HG02852 (cell line): ENCODE results near the gene ACR.

ENCODE experiments used
- ATAC-seq: cut with Tn5 transposase; IDR thresholded peaks from one replicate; pipeline ENCODE4 v1.9.1; 2021; ENCODE audit warnings: mild to moderate bottlenecking, moderate library complexity; ENCODE audit not compliant: unreplicated experiment

Gene ACR

GRCh38 chr22:50737728-50738648 lies at the start of gene ACR:
TSS of gene ACR (plus strand) at chr22:50738204. CDS start at chr22:50738236, 32 bp downstream.
- ATAC-seq: no peak

DNA sequence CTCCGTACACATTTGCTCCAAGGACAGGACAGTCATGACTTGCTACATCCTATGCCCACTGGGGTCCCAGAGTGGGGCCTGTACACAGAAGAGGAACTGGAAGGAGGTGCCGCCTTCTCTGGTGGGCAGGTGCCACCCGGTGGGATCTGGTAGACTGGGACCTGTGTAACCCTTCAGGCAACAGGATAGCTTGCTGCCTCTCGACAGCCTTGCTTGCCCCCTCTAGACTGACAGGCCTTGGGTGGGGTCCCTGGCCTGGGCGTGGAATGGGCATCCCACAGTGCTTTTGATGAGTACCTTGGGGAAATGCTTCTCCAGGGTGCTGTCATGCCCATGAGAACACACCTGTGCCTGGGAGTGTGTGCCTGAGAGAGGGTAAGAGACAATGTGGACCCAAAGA lies 49.6 kb upstream of the ACR start:
- no peak for ATAC-seq

- no peak for ATAC-seq
These were observed 46.5 kb upstream of the ACR start for GRCh38 chr22:50691521-50691920.

- ATAC-seq: no peak
These were observed 44.5 kb upstream of the ACR start for GRCh38 chr22:50693462-50693861.

DNA sequence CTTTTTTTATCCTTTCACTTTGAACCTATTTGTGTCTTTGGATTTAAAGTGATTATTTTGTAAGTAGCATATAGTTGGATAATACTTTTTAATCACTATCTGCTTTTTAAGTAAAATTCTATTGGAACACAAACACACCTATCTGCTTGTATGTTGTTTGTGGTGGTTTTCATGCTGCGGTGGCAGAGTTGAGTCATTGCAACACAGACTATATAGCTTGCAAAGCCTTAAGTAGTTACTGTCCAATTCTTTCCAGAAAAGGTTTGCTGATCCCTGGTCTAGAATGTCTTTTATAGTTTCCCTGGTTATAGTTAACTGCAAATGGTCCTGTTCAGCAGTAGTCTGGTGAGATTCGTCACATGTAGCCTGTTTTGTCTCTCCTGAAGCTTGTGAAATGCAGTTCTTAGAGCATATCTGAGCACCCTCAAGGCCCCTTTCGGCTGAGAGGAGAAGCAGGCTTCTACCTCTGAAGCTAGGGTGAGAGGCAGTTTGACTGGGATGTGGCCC lies 43.9 kb upstream of the ACR start:
- no peak for ATAC-seq

GRCh38 chr22:50694766-50695420 lies 43.1 kb upstream of the ACR start:
- no peak for ATAC-seq

DNA sequence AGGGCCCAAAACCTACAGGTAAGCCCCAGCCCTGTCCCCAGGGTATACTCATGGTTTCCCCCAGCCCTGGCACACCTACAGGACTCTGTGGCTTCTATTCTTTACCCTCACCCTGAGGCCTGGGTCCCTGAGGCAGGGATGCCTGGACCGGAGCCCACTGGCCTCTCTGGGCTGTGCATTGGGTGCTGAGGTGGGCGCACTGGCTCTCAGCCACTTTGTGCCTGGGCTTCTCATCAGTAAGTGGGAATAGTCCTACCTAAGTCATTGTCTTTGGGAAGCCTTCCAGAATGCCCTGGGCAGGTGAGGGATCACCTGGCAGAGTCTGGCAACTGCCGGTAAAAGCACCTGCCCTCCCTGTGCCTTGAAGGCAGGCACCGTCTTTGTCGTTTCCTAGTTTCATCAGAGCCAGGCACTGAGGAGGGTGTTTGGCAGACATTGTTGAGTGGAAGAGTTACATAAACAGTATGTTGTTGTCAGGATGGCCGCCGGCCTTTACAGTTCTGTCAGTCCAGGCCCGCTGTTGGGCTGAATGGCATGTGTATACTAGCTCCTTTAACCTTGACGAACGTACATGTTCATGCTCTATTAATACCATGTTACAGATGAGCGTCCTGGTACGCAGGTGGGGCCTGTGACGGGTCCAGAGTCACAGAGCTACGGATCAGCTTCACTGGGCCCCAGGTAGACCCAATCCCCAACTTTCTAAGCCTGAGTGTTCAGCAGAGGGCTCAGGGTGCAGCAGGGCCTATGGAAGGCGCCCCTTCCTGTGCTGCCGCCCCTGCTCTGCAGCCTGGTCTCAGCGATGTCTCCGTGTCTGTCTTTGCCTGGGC lies 42.4 kb upstream of the ACR start:
- no peak for ATAC-seq

- no peak for ATAC-seq
These were observed 41.7 kb upstream of the ACR start for GRCh38 chr22:50696251-50696798.

GRCh38 chr22:50696799-50697561 lies 41.0 kb upstream of the ACR start:
- no peak for ATAC-seq

GRCh38 chr22:50697667-50698506 lies 40.1 kb upstream of the ACR start:
- no peak for ATAC-seq

- no peak for ATAC-seq
These were observed 39.5 kb upstream of the ACR start for GRCh38 chr22:50698546-50698945.

DNA sequence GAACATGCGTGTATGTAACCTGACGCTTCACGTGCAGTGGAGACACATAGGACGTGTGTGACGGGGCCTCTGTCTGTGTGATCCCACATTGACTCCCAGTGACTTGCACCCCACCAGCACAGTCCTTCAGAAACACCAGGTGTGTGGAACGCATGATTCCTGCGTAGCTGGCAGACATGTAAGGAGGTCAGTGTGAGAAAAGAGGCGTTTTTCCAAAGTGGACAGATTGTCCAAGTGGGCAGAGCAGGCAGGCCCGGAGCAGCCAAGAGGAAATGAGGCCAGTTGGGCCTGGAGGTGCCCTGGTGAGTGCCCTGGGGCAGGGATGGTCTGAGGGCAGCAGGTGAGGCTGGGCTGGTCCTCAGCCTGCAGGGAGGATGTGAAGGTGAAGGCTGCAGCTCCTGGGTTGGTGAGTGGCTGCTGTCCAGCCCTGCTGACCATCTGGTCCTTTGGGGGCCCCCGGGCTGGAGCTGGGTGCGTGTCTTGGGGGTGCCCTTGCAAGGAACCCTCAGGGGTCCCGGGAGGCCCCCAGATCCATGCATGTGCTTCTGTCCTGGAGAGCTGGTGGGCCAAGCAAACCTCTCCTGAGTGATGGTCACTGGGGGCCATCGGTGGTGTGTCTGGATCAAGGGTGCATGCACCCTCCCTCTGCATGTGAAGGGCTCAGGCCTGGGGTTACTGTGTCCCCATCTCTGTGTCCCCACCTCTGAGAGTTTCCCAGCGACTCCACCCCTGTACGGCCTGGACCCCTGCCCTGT lies 38.8 kb upstream of the ACR start:
- ATAC-seq: no peak

DNA sequence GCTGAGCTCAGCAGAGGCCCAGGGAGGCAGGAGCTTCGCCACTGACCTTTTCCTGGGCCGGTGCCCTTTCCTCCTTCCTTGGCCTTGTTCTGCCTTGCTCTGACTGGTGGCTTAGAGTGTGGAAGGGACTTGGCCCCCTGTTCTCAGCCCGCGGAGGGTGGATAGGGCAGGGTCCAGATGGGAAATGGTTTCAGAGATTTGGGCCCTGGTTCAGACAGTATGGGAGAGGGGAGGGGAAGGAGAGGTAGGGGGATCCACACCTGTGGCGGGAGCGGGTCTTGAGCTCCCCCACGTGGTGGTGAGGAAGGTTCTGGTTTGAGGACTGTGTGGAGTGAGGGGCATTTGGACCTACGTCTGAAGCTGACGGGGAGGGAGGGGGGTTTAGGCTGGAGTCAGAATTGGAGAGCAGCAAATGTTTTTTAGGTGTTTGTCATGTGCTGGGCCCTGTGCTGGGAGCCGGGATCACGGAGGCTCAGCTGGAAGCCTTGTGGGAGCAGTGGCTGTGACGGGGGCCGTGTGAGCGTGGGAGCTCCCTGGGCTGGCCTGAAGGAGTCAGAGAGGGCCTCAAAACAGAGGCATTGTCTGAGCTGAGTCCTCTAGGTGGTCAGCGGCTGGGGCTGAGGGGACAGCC lies 38.1 kb upstream of the ACR start:
- no peak for ATAC-seq

DNA sequence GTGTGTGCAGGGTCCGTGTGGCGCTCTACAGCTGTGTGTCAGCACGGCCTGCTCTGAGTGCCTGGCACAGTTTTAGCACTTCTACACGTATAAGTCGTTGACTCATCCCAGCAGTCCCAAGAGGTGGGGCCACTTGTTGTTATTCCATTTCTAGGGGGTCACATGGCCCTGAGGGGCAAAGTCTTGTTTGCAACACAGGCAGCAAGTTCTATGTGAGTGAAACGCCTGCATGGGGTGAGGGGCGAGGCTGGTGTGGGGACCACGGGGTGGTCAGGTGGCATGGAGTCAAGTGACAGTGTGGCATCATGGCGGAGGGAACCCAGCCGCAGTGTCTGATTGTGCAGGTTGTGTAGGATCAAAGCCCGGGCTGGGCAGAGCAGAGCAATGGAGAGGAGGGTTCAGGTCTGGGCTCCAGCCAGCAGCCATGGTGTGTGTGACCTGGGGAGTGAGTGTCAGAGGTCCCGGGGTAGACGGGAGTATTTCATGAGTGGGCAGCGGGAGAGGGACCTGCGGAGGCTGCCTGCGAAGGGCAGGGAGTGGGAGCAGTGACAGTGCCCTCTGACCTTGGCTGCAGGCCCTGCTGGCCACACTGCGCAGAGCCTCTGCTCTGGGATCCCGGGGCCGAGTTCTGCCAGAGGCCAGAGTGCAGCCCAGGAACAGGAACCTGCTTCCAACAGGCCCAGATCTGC lies 37.5 kb upstream of the ACR start:
- ATAC-seq: no peak

- ATAC-seq: no peak
These were observed 37.0 kb upstream of the ACR start for GRCh38 chr22:50701076-50701419.

GRCh38 chr22:50701428-50702154 lies 36.4 kb upstream of the ACR start:
- ATAC-seq: no peak

- no peak for ATAC-seq
These were observed 35.7 kb upstream of the ACR start for GRCh38 chr22:50702261-50702671.
